Retina (tissue), 1 donor: ENCODE measurements around the gene EPAS1.

Experiments used
- DNase-seq: peaks from one replicate; pipeline ENCODE4 v3.0.0-alpha.2; 2016

EPAS1 gene

GRCh38 chr2:46273919-46274318 is 23.3 kb upstream of the EPAS1 start:
- no peak for DNase-seq

GRCh38 chr2:46274586-46274985 is 22.6 kb upstream of the EPAS1 start:
- no peak for DNase-seq

GRCh38 chr2:46275995-46276394 is 21.2 kb upstream of the EPAS1 start:
- peak; percentile 69 for DNase-seq

GRCh38 chr2:46276642-46277041 is 20.6 kb upstream of the EPAS1 start:
- DNase-seq = no peak

GRCh38 chr2:46277431-46278190 is 19.6 kb upstream of the EPAS1 start:
- no peak for DNase-seq

GRCh38 chr2:46278952-46279351 is 18.3 kb upstream of the EPAS1 start:
- no peak for DNase-seq

- DNase-seq = no peak
Observed at GRCh38 chr2:46281939-46282338, 15.3 kb upstream of the EPAS1 start.

- DNase-seq = no peak
Observed at GRCh38 chr2:46283693-46284092, 13.5 kb upstream of the EPAS1 start.

- no peak for DNase-seq
Observed at GRCh38 chr2:46284260-46284659, 12.9 kb upstream of the EPAS1 start.

- peak; percentile 44 for DNase-seq
Observed at GRCh38 chr2:46284796-46285195, 12.4 kb upstream of the EPAS1 start.

- DNase-seq = no peak
Observed at GRCh38 chr2:46286715-46287114, 10.5 kb upstream of the EPAS1 start.

- no peak for DNase-seq
Observed at GRCh38 chr2:46290078-46290477, 7.1 kb upstream of the EPAS1 start.

- no peak for DNase-seq
Observed at GRCh38 chr2:46293466-46293865, 3.7 kb upstream of the EPAS1 start.

- peak; percentile 34 for DNase-seq
Observed at GRCh38 chr2:46294176-46294836, 2.9 kb upstream of the EPAS1 start.

GRCh38 chr2:46296216-46296839 is 879 bp upstream of the EPAS1 start:
- DNase-seq = no peak

- peak; percentile 74 for DNase-seq
Observed at GRCh38 chr2:46297546-46298271, 502 bp downstream of the EPAS1 start.

- peak; percentile 78 for DNase-seq
Observed at GRCh38 chr2:46298272-46298521, 990 bp downstream of the EPAS1 start.

- DNase-seq = peak; percentile 81
Observed at GRCh38 chr2:46298522-46299353, 1.5 kb downstream of the EPAS1 start.

GRCh38 chr2:46299365-46300263 is 2.4 kb downstream of the EPAS1 start:
- peak; percentile 81 for DNase-seq

GRCh38 chr2:46300406-46300832 is 3.2 kb downstream of the EPAS1 start:
- DNase-seq = no peak

- DNase-seq = no peak
Observed at GRCh38 chr2:46302005-46302695, 4.9 kb downstream of the EPAS1 start.
